RWPE2 (cell line): ENCODE data around the gene TTC6.

Experiments
- ATAC-seq: fragments of 200-7000 bp; cut with Tn5 transposase; 3 replicates; pipeline ENCODE4 v1.9.1; 2021; ENCODE audit warnings: low read depth
- DNase-seq: peaks from one replicate; pipeline ENCODE4 v3.0.0-alpha.2; 2020; ENCODE audit warnings: low spot score
- H3K27ac ChIP-seq: fragments of 450-650 bp; 2 replicates; pipeline ENCODE4 v1.5.1; 2017; ENCODE audit warnings: mild to moderate bottlenecking; ENCODE audit not compliant: poor library complexity, severe bottlenecking
- H3K27me3 ChIP-seq: fragments of 250-450 bp; sonication (Bioruptor Pico); 2 replicates; pipeline ENCODE4 v1.5.1; 2021; ENCODE audit warnings: mild to moderate bottlenecking, moderate library complexity; ENCODE audit not compliant: insufficient read depth, poor library complexity, severe bottlenecking
- H3K36me3 ChIP-seq: fragments of 250-450 bp; sonication (Bioruptor Pico); 2 replicates; pipeline ENCODE4 v1.5.1; 2020; ENCODE audit warnings: low read depth, mild to moderate bottlenecking, moderate library complexity
- H3K4me1 ChIP-seq: fragments of 250-450 bp; sonication (Bioruptor Pico); 2 replicates; pipeline ENCODE4 v1.5.1; 2021; ENCODE audit warnings: mild to moderate bottlenecking, moderate library complexity; ENCODE audit not compliant: insufficient read depth, poor library complexity, severe bottlenecking
- H3K4me3 ChIP-seq: fragments of 250-450 bp; sonication (Bioruptor Pico); 2 replicates; pipeline ENCODE4 v1.5.1; 2021; ENCODE audit warnings: mild to moderate bottlenecking, moderate library complexity; ENCODE audit not compliant: severe bottlenecking
- H3K9me3 ChIP-seq: fragments of 250-450 bp; sonication (Bioruptor Pico); 2 replicates; pipeline ENCODE4 v1.5.1; 2021; ENCODE audit warnings: mild to moderate bottlenecking, moderate library complexity; ENCODE audit not compliant: severe bottlenecking
- TF ChIP-seq, protein P1 (sequence below): fragments of 450-650 bp; IDR thresholded peaks from one replicate; pipeline ENCODE4 v1.5.1; 2017; ENCODE audit warnings: mild to moderate bottlenecking, moderate library complexity; ENCODE audit not compliant: poor library complexity, severe bottlenecking

The TTC6 gene

DNA sequence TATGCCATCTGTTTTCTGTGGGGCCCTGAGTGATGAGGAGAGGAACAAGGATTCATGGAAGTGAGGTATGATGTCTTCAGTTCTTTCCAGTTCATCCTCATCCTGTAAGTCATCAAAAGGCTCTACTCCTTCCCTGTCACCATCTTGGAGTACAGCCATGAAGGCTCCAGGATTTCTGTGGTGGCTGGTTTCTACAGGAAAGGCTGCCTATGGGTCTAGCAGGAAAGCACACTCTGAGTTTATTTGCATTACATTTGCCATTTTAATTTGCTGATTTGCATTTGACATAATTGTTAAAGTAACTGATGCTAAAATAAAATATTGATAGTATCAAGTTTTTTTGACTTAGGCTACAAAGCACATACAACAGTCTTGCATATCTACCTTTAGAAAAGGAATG lies 11.2 kb downstream of the TTC6 start:
- Histone ChIP-seq H3K27me3 (no peaks in the 10 kb centered on the region), H3K9me3 (no peaks in the 10 kb centered on the region), H3K36me3 (no peaks in the 10 kb centered on the region), H3K4me3 (no peak overlapping the region), H3K4me1 (no peaks in the 10 kb centered on the region), H3K27ac (no peak overlapping the region)
- DNase-seq: no peak
- ATAC-seq: no peak
- TF ChIP-seq, protein P1, sequence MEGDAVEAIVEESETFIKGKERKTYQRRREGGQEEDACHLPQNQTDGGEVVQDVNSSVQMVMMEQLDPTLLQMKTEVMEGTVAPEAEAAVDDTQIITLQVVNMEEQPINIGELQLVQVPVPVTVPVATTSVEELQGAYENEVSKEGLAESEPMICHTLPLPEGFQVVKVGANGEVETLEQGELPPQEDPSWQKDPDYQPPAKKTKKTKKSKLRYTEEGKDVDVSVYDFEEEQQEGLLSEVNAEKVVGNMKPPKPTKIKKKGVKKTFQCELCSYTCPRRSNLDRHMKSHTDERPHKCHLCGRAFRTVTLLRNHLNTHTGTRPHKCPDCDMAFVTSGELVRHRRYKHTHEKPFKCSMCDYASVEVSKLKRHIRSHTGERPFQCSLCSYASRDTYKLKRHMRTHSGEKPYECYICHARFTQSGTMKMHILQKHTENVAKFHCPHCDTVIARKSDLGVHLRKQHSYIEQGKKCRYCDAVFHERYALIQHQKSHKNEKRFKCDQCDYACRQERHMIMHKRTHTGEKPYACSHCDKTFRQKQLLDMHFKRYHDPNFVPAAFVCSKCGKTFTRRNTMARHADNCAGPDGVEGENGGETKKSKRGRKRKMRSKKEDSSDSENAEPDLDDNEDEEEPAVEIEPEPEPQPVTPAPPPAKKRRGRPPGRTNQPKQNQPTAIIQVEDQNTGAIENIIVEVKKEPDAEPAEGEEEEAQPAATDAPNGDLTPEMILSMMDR: no peak

DNA sequence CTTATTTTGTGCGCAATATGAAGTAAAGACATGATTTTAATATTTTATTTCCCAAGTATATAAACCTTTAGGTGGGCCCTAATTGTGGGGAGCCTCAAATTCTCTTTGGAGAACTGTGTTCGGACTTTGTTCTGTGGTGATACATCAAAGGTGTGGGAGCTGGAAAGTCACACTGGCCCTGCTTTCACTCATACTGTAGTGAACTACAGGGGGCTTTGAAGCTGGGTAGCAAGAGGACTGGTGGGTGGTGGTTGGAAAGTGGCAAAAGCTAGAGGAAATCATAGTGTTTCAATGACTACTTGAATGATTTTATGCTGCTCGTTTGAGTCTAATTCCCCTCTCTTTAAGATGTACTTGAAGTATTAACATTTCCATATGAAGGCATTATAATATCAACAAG lies 13.2 kb downstream of the TTC6 start:
- no peak overlapping the region for H3K27ac ChIP-seq
- no peaks in the 10 kb centered on the region for H3K4me1 ChIP-seq
- H3K4me3 ChIP-seq: no peak overlapping the region
- DNase-seq: no peak
- no peaks in the 10 kb centered on the region for H3K9me3 ChIP-seq
- ATAC-seq: no peak
- no peaks in the 10 kb centered on the region for H3K36me3 ChIP-seq
- TF ChIP-seq, protein P1: no peak
- H3K27me3 ChIP-seq: no peaks in the 10 kb centered on the region

DNA sequence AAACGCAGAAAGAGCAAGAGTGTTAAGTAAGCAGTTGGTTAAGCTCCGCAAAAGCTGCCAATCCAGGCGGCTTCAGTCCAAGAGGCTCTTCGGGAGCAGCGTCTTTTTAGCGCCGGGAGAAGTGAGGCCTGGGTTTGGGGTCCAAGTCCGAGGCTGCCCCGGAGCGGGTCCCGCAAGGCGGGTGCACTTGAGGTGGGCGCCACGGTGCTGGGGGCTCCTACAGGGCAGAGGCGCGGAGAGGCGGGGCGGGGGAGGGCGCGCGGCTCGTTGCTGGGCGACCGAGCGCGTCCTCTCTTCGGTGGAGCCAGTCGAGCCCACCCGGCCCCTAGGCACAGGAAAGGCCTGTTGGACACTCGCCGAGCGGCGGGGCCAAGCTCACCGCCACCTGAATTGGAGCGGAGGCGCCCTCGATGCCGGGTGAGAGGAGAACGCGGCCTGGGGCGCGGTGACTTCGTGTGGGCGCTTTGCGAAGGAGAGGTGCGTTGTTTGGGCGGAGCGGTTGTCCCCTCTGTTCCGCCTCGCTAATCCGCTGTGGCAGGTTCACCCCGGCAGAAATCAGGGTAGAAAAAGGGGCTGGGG lies 15.6 kb downstream of the TTC6 start:
- Histone ChIP-seq H3K27ac (no peak overlapping the region), H3K4me3 (no peak overlapping the region), H3K27me3 (no peaks in the 10 kb centered on the region), H3K9me3 (peaks cover 2% of the 10 kb centered on the region), H3K36me3 (no peaks in the 10 kb centered on the region), H3K4me1 (no peaks in the 10 kb centered on the region)
- TF ChIP-seq, protein P1: no peak
- DNase-seq: no peak
- no peak for ATAC-seq

DNA sequence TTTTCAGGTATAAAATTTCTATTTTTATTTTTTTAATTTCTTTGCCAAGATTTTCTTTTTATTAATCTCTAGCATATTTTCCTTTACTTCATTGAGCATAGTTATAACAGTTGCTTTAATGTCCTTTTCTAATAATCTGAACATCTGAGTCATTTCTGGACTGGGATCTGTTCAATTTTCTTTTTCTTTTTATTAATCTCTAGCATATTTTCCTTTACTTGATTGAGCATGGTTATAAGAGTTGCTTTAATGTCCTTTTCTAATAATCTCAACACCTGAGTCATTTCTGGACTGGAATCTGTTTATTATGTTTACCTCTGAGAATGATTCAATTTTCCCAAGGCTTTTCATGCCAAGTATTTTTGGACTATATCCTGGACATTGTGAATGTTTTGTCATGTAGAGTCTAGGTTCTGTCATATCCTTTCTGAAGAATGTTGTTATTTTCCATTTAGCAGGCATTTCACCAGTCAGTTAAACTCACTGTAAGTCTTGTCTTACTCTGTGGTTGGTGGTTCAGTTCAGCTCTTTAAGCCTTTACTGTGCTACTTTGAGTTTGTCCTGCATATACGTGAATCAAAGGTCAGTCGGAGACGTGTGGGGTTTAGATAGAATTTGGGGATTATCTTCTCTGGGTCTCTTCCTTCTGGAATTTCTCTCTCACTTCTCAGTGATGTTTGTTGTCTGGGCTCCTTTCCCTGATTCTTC lies 20.3 kb downstream of the TTC6 start:
- no peak for DNase-seq
- TF ChIP-seq, protein P1: no peak
- Histone ChIP-seq H3K9me3 (peaks cover 2% of the 10 kb centered on the region), H3K36me3 (no peaks in the 10 kb centered on the region), H3K4me1 (no peaks in the 10 kb centered on the region), H3K27ac (no peak overlapping the region), H3K27me3 (no peaks in the 10 kb centered on the region), H3K4me3 (no peak overlapping the region)
- ATAC-seq: no peak

DNA sequence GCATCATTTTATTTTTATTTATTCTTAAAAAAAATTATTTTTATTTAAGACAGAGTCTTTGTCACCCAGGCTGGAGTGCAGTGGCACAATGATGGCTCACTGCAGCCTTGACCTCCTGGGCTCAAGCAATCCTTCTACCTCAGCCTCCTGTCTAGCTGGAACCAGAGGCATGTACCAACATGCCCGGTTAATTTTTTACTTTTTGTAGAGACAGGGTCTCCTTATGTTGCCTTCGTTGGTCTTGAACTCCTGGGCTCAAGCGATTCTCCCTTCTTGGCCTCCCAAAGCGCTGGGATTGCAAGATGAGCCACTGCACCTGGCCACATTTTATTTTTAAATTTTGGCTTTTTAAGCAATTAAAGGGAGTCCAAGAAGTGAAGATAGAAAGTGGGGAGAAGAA lies 21.4 kb downstream of the TTC6 start:
- Histone ChIP-seq H3K4me3 (no peak overlapping the region), H3K4me1 (no peaks in the 10 kb centered on the region), H3K27ac (no peak overlapping the region), H3K9me3 (peaks cover 2% of the 10 kb centered on the region), H3K27me3 (no peaks in the 10 kb centered on the region), H3K36me3 (no peaks in the 10 kb centered on the region)
- ATAC-seq (no peak), DNase-seq (no peak)
- TF ChIP-seq, protein P1: no peak
